Mesodermal cell (in vitro differentiated cells): ENCODE data around the gene DMTF1.

Source experiments
- H3K27ac ChIP-seq: 2 replicates; pipeline ENCODE4 v1.7.0; 2013; ENCODE audit warnings: mild to moderate bottlenecking, low read depth, low read length, moderate library complexity; ENCODE audit not compliant: severe bottlenecking
- H3K36me3 ChIP-seq: 2 replicates; pipeline ENCODE4 v1.7.1; 2013; ENCODE audit warnings: mild to moderate bottlenecking, low read length, moderate library complexity; ENCODE audit not compliant: control insufficient read depth, insufficient read depth
- H3K4me1 ChIP-seq: one replicate; pipeline ENCODE4 v1.7.1; 2013; ENCODE audit warnings: mild to moderate bottlenecking, low read length; ENCODE audit not compliant: insufficient read depth, control insufficient read depth, poor library complexity, severe bottlenecking
- H3K4me3 ChIP-seq: 2 replicates; pipeline ENCODE4 v1.7.0; 2013; ENCODE audit warnings: low read length, control low read depth, mild to moderate bottlenecking; ENCODE audit not compliant: insufficient read depth, poor library complexity, severe bottlenecking; ENCODE audit errors: extremely low read depth
- H3K9me3 ChIP-seq: 2 replicates; pipeline ENCODE4 v1.7.1; 2013; ENCODE audit warnings: mild to moderate bottlenecking, low read length, moderate library complexity; ENCODE audit not compliant: control insufficient read depth
- WGBS, 2 experiments: methylation state at CpG; one replicate each; pipeline ENCODE4 v1.1.5; 2013; ENCODE audit warnings: missing lambda C conversion rate in 2 of 2; ENCODE audit not compliant: insufficient coverage in 2 of 2; 5-methylcytosine and 5-hydroxymethylcytosine counted together

The DMTF1 gene

DNA sequence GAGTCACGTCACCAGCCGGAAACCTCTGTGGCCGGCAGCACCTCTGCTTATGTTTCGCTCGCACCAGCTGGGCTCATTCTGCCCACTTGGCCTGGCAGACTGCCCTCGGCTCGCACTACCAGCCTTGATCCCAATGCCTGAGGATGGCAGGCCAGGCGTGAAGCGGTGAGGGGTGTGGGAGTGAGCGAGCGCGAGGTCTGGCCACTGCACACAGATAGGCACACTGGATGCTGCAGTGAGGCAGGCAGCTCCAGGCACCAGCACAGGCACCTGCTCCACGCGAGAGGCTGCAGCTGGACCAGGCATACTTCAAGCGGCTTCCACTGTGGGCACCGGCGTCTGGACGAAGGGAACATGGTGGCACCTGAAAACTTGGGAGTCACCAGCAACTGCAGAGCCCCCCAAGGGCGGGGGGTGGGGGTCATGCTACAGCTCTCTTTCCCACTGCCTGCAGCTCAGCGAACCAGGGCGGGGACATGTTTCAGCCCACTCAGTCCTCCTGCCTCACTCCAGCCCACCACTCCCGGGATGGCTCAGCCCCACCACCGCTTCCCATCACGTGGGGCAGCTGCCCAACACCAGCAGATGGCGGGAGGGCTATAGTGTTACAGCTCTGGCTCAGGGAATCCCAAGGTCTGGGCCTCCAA is 5.4 kb upstream of the DMTF1 start:
- Histone ChIP-seq H3K4me3 (no peak overlapping the region), H3K27ac (no peak overlapping the region), H3K36me3 (no peaks in the 10 kb centered on the region), H3K9me3 (no peaks in the 10 kb centered on the region), H3K4me1 (peaks cover 3% of the 10 kb centered on the region)
- WGBS, 2 experiments: 89 to 91% methylated on average over 21 to 23 of the region's 25 CpGs

DNA sequence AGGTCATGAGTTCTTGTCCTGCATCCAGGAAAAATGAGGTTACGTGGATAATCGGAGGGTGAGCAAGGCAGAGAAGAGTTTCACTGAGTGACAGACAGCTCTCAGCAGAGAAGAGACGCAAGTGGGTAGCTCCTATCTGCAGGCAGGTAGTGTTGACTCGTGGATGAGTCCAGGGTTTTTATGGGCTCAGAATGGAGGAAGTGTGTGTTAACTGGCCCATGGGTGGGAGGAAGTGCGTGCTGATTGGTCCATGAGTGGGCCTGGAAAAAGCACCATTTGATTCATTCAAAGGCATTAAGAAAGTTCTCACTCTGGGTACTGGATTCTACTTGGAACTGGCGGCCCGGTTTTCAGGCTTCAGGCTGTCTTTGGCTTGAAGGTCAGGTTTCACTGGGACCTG is 4.8 kb upstream of the DMTF1 start:
- no peaks in the 10 kb centered on the region for H3K36me3 ChIP-seq
- no peaks in the 10 kb centered on the region for H3K9me3 ChIP-seq
- peaks cover 3% of the 10 kb centered on the region for H3K4me1 ChIP-seq
- WGBS, 2 experiments: 82 to 95% methylated on average over 6 to 7 of the region's 7 CpGs
- H3K27ac ChIP-seq: no peak overlapping the region
- H3K4me3 ChIP-seq: no peak overlapping the region

DNA sequence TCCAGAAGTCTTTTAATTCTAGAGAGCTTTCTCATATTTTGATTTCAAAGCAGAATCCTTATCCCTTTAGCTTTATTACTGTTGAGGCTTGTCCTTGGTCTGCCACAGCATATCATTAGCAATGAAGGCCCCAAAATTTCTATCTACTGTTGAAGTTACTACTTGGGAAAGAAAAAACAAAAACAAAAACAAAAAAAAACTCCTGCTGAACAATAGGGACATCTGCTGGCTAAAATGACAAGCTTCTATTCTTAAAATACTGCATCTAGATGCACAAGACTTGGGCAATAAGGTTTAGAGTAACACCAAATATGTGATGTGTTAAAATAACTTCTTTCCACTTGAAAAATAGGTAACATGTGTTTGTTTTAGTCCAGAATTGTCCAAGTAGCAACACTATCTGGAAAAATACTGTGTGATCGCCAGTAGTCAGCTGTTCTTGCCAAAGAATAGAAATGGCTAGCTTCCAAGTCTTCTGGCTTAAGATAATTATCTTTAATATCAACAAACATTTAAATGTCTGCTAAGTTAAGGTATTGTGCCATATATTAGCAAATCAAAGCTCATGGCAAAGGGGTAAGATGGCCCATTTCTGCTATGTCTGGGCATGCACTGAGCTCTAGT is 3.8 kb upstream of the DMTF1 start:
- Histone ChIP-seq H3K4me3 (no peak overlapping the region), H3K27ac (no peak overlapping the region), H3K9me3 (no peaks in the 10 kb centered on the region), H3K4me1 (peaks cover 3% of the 10 kb centered on the region), H3K36me3 (no peaks in the 10 kb centered on the region)
- no CpG with 5 or more reads among the region's 1 CpG for WGBS, 2 experiments

DNA sequence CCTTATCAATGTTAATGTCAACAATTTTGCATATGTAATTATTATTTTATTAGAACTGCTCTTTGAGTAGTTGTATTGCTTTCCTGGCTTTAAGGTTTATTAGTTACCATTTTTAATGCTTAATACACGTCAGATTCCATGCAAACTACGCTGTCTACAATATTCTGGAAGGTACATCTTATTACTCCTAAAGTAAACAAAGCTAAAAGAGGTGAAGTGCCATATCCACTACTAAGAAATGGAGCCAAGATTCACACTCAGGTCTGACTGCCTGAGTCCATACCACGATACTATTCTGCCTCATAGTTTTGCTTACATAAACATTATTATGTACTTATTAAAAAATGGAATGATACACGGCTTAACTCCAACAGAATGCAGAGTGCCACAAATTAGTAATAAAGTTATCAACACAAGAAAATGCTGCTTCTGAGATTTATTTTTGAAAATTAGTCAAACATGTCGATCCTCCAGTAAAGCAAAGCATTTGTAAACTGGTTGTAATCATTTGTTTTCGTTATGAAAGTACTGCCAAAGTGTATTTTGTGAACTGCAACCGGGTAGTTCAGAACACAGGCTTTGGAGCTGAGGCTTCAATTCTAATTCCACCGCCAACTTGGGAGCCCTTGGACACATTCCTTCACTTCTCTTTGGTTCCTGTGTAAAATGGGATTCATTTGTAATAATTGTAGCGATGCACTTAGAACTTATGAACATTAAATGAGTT is 1.1 kb upstream of the DMTF1 start:
- no peaks in the 10 kb centered on the region for H3K9me3 ChIP-seq
- peaks cover 5% of the 10 kb centered on the region for H3K36me3 ChIP-seq
- H3K4me3 ChIP-seq: peak overlapping the region; percentile 83
- WGBS, 2 experiments: 49 to 76% methylated on average over 3 of the region's 9 CpGs
- peaks cover 5% of the 10 kb centered on the region for H3K4me1 ChIP-seq
- H3K27ac ChIP-seq: peak overlapping the region; percentile 98

DNA sequence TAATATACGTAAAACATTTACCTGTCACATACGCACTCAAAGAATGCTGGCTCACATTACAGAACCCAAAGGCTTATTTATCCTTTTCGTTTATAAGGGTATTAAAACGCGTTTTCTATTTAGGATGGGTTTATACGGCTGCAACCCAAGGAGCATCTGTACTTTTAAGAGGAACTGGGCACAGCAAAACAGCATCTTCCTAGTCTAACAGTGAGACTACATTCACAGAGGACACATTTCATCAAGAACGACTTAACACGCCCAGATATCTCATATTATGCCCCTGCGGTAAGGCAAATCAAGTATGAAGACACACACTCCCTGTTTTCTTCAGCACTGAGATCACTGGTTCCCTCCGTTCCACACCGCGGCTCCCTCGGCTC is 533 bp upstream of the DMTF1 start:
- Histone ChIP-seq H3K36me3 (peaks cover 5% of the 10 kb centered on the region), H3K27ac (peak overlapping the region; percentile 98), H3K4me3 (peak overlapping the region; percentile 83), H3K9me3 (no peaks in the 10 kb centered on the region), H3K4me1 (peaks cover 9% of the 10 kb centered on the region)
- 0% methylated on average over 6 to 7 of the region's 13 CpGs for WGBS, 2 experiments

DNA sequence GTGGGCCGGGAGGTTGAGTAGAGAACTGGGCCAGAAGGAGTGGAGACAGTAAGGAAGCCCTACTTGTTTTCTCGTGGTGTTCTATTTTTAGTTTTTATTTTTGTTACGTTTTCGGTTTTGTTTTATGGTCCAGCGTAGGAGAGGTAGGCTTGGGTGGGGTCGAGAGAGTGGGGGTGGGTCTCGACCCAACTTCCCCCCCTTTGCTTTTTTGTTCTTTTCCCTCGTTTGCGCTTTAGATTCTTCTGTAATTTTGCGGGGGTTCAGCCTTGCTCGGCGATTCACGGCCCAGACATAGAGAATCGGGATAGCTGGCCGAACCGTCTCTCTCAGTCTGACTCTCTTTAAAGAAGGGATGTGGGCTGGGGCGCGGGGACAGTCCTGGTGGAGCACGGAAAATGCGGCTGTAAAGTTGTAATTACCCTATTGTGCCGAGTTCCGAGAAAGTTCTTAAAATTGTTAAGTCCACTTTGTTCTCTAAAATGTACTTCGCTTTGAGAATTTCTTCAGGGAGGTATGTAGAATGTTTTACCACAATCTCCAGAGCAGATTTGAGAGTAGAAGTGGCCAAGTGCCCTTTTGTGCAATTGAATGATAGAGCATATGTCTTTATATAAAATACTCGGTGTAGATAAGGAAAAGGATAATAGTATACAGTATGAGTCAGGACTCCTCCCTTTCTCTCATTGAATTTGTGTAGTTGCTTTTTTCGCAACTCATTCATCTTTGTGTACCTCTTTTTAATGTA is 816 bp downstream of the DMTF1 start:
- Histone ChIP-seq H3K27ac (peak overlapping the region; percentile 98), H3K36me3 (peaks cover 10% of the 10 kb centered on the region), H3K4me1 (peaks cover 9% of the 10 kb centered on the region), H3K4me3 (peak overlapping the region; percentile 83), H3K9me3 (no peaks in the 10 kb centered on the region)
- WGBS, 2 experiments: 2% methylated on average over 9 to 15 of the region's 25 CpGs

DNA sequence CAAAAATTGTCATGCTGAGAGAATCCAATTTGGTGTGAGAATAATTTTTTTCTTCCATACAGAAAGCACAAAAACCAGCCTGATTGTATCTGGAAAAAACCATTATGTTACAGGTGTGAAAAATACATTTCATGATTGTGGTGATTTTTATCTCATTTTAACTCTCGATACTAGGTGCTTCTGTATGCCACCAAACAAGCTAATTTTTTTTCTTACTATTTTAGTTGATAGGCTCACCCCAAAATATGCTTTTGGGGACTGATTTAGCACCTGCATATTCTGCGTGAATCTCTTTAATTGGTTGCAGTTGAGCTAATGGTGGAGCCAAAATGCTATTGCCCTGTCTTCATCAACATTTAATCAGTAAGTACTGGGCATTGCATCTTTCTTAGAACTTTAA is 1.9 kb downstream of the DMTF1 start:
- WGBS, 2 experiments: no CpG with 5 or more reads among the region's 2 CpGs
- Histone ChIP-seq H3K36me3 (peaks cover 10% of the 10 kb centered on the region), H3K4me1 (peaks cover 9% of the 10 kb centered on the region), H3K9me3 (no peaks in the 10 kb centered on the region), H3K27ac (no peak overlapping the region), H3K4me3 (peak overlapping the region; percentile 83)

DNA sequence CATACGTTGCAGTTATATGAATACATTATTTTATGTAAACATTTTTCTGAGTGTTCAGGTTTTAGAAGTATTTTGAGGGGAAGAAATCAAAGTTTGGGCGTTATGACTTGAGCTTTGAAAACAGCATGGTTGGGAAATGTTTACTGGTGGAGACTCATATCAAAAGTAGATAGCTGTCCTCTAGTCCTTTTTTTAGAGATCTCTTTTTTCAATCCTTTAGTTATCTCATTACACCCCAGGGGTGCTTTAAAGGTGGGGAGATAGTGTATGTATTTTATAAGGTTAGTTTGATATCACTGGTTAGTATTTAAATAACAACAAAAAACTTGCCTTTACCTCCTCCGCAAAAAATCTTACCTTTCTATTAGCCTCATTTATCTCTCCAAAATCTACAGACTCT is 2.3 kb downstream of the DMTF1 start:
- peaks cover 9% of the 10 kb centered on the region for H3K4me1 ChIP-seq
- H3K27ac ChIP-seq: no peak overlapping the region
- WGBS, 2 experiments: 20% methylated on average over 1 of the region's 3 CpGs; no CpG with 5 or more reads in 1 of the 2 experiments
- H3K36me3 ChIP-seq: peaks cover 12% of the 10 kb centered on the region
- H3K9me3 ChIP-seq: no peaks in the 10 kb centered on the region
- peak overlapping the region; percentile 83 for H3K4me3 ChIP-seq

DNA sequence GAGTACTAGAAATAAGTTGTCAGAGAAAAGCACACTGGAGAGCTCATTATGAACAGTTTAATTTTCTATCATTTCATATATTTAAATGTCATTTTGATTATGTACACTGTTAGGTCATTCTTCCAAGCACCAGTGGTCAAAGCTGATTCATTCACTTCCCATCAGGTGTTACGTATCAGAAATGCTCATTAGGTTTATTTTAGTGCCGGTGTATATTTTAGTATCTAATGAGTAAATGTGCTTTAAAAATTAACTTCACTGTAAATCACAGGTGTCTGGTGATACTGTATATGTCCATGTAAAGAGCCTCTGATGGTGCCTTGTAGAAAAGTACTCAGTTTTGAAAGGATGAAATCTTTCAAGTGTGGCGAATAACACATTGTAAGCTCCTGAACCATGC is 3.5 kb downstream of the DMTF1 start:
- no peaks in the 10 kb centered on the region for H3K9me3 ChIP-seq
- peaks cover 9% of the 10 kb centered on the region for H3K4me1 ChIP-seq
- H3K27ac ChIP-seq: no peak overlapping the region
- no peak overlapping the region for H3K4me3 ChIP-seq
- peaks cover 15% of the 10 kb centered on the region for H3K36me3 ChIP-seq
- 100% methylated on average over 1 of the region's 3 CpGs; no CpG with 5 or more reads in 1 of the 2 experiments for WGBS, 2 experiments

DNA sequence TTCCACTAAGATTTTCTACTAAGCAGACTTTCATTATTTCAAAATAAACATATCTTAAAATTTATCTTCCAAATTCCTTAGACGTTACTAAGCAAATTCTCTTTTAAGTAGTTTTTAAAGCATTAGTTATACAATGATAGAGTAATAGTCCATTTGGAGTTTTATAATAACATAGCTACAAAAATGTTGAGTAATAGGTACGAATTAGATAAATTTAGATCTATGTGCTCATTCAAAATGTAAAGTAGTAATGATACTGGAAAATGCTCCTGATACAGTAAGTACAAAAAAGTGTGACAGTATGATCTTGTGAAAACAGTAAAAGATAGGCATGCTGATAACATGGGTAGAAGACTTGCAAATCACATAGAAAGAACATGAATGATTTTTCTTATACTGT is 4.5 kb downstream of the DMTF1 start:
- Histone ChIP-seq H3K27ac (no peak overlapping the region), H3K36me3 (peaks cover 22% of the 10 kb centered on the region), H3K4me3 (no peak overlapping the region), H3K9me3 (no peaks in the 10 kb centered on the region), H3K4me1 (peaks cover 6% of the 10 kb centered on the region)
- WGBS, 2 experiments: 100% methylated on average over 1 of the region's 2 CpGs; no CpG with 5 or more reads in 1 of the 2 experiments
